SK-N-SH treated with all-trans-retinoic acid at 6 μM for 48 hours (cell line): ENCODE measurements around the gene HOXD8.

Source experiments
- ARNTL ChIP-seq: fragments of 450-650 bp; formaldehyde crosslinking; IDR thresholded peaks from 2 replicates; pipeline ENCODE4 v1.5.0; 2020; ENCODE audit warnings: low read depth, mild to moderate bottlenecking, moderate library complexity, borderline replicate concordance
- CSDC2 ChIP-seq: fragments of 250-450 bp; sonication (Bioruptor Pico); IDR thresholded peaks from 2 replicates; pipeline ENCODE4 v1.5.0; 2020; ENCODE audit warnings: mild to moderate bottlenecking, moderate library complexity
- CSRNP3 ChIP-seq: fragments of 250-450 bp; sonication (Bioruptor Pico); IDR thresholded peaks from 2 replicates; pipeline ENCODE4 v1.5.1; 2021; ENCODE audit warnings: mild to moderate bottlenecking, moderate library complexity
- GLIS3 ChIP-seq: fragments of 250-450 bp; sonication (Bioruptor Pico); IDR thresholded peaks from 2 replicates; pipeline ENCODE4 v1.5.0; 2020; ENCODE audit warnings: mild to moderate bottlenecking, moderate library complexity
- POU6F1 ChIP-seq: fragments of 250-450 bp; sonication (Bioruptor Pico); IDR thresholded peaks from 2 replicates; pipeline ENCODE4 v1.8.0; 2021; ENCODE audit warnings: low read depth, mild to moderate bottlenecking, moderate library complexity, borderline replicate concordance
- TOX ChIP-seq: fragments of 250-450 bp; sonication (Bioruptor Pico); IDR thresholded peaks from 2 replicates; pipeline ENCODE4 v1.8.0; 2021; ENCODE audit warnings: mild to moderate bottlenecking, moderate library complexity, borderline replicate concordance
- ZFP30 ChIP-seq: fragments of 450-650 bp; formaldehyde crosslinking; IDR thresholded peaks from 2 replicates; pipeline ENCODE4 v1.5.0; 2022; ENCODE audit warnings: mild to moderate bottlenecking, moderate library complexity
- ZNF70 ChIP-seq: fragments of 450-650 bp; formaldehyde crosslinking; IDR thresholded peaks from 2 replicates; pipeline ENCODE4 v1.5.0; 2020; ENCODE audit warnings: mild to moderate bottlenecking, moderate library complexity

GRCh38 chr2:176165370-176166050, 36.0 kb downstream of the HOXD8 start:
- no peak for TF ChIP-seq GLIS3
- no peak for TF ChIP-seq TOX
- TF ChIP-seq ARNTL (CRISPR knock-in tag): no peak
- no peak for TF ChIP-seq ZFP30
- no peak for TF ChIP-seq CSDC2 (CRISPR knock-in tag)
- no peak for TF ChIP-seq ZNF70
- no peak for TF ChIP-seq CSRNP3 (CRISPR knock-in tag)
- no peak for TF ChIP-seq POU6F1 (CRISPR knock-in tag)
